ENCODE data around the gene GATA3.

DNA sequence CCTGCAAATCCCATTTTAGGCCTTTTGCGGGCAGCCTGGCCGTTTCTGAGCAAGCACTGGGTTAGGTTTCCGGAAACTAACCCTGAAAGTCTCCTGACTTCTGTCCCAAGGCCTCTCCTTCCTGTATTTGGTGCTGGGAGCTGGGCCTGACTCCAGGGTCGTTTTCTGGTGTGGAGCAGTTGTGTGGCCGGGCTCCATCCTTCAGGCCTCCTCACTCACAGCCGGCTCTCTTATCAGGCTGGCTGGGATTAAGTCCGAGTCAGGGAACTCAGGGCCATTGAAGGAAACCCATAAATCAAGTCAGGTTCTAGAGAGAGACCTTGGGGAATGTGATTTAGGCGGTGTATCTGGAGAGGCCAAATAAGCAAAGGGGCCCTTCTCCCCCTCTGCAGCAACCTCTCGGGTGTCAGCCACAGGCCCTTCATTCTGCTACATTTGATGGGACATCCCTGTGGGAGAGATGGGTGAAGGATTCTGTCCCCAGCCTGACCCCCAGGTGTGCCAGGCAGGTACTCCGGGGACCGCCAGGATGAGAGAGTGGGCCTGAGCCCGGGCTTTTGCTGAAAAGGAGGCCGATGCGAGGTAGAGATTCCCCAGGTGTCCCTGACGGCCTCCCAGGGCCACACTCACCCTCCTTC lies 3.3 kb downstream of the GATA3 start:
- TF ChIP-seq POLR2A (IDR thresholded peaks at IDR 0.05), result no peak
- TF ChIP-seq, protein P1, sequence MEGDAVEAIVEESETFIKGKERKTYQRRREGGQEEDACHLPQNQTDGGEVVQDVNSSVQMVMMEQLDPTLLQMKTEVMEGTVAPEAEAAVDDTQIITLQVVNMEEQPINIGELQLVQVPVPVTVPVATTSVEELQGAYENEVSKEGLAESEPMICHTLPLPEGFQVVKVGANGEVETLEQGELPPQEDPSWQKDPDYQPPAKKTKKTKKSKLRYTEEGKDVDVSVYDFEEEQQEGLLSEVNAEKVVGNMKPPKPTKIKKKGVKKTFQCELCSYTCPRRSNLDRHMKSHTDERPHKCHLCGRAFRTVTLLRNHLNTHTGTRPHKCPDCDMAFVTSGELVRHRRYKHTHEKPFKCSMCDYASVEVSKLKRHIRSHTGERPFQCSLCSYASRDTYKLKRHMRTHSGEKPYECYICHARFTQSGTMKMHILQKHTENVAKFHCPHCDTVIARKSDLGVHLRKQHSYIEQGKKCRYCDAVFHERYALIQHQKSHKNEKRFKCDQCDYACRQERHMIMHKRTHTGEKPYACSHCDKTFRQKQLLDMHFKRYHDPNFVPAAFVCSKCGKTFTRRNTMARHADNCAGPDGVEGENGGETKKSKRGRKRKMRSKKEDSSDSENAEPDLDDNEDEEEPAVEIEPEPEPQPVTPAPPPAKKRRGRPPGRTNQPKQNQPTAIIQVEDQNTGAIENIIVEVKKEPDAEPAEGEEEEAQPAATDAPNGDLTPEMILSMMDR (IDR thresholded peaks at IDR 0.05), result no peak

Data from testis (tissue), 2 donors.